ENCODE measurements around the gene ZNF253. TPM values are rescaled to one million over a fixed set of nuclear protein-coding genes. Genes with fewer than 3 reads are reported as not detected.
"Not testable (repeated sequence)": the region's sequence is repeated elsewhere in the genome, so short reads cannot be mapped to it uniquely, and the experiment has no call there.

ZNF253 gene
- total RNA-seq, 5 donors from 2014 or later (not counting 1 experiment from before 2014, with no cell fraction given), result 8.4 to 27.9 (median 21.8) TPM

- ATAC-seq (replicated peaks in 1 of 4) (peak; percentile 98), DNase-seq (peak; percentile 78 to 95 (median 90))
- no peaks in the 10 kb centered on the region for H3K27me3 Mint-ChIP-seq
- 0% methylated on average over 18 of the region's 35 CpGs for WGBS (ENCODE audit: insufficient coverage)
- ChIA-PET POLR2A (interaction anchor here (0.6 to 1.2 kb wide), 3 partner anchors 79 to 875 kb away, joined by 3 to 7 read pairs (median 4); partner anchors contain the start of genes ZNF506 (in 1 of the 2) and ZNF66 (in 1 of the 2)), CTCF (interaction anchor here in 1 of 2 donors (0.5 to 1.1 kb wide), 3 partner anchors 35 to 1153 kb away, joined by 3 to 4 read pairs (median 3); partner anchors contain the start of gene ZNF253)
- H3K4me3 Mint-ChIP-seq, result peak within 1 kb of the TSS; percentile 95 to 99 (median 98)
- peaks cover 32 to 36% (median 35%) of the 10 kb centered on the region in 3 donors for H3K4me1 Mint-ChIP-seq
- Histone ChIP-seq H3K36me3 (ENCODE audit: control insufficient read depth in 2 of 2, extremely low read depth in 1 of 2, insufficient read depth in 1 of 2, low read length in 1 of 2) (no peaks in the 10 kb centered on the region), H3K27ac (ENCODE audit: low read length) (peak within 1 kb of the TSS; percentile 66), H3K9me3 (no peaks in the 10 kb centered on the region), H3K4me1 (ENCODE audit: control insufficient read depth in 1 of 2, extremely low read depth in 1 of 2, insufficient read depth in 2 of 2, low read length in 2 of 2) (peaks cover 2 to 18% of the 10 kb centered on the region in 2 experiments), H3K4me3 (ENCODE audit: control insufficient read depth in 1 of 2, extremely low read depth in 1 of 2, low read length in 1 of 2) (peak within 1 kb of the TSS; percentile 72 to 94), H3K27me3 (replicated peaks in 1 of 2; ENCODE audit: control insufficient read depth in 2 of 2, extremely low read depth in 1 of 2, insufficient read depth in 2 of 2, low read length in 1 of 2) (no peaks in the 10 kb centered on the region)
- peak within 1 kb of the TSS; percentile 92 to 93 for H3K27ac Mint-ChIP-seq
- peaks cover 15 to 32% (median 26%) of the 10 kb centered on the region in 3 donors for H3K9me3 Mint-ChIP-seq
- H3K36me3 Mint-ChIP-seq, result peaks cover 10% of the 10 kb centered on the region
These were observed 35.2 kb downstream of the ZNF253 start, which contains the start of gene ZNF93 for GRCh38 chr19:19900729-19901444. Gene ZNF93 (plus strand): TSS chr19:19900946. CDS start chr19:19901089, 143 bp downstream.

GRCh38 chr19:19907551-19907950 lies 41.9 kb downstream of the ZNF253 start:
- ChIA-PET CTCF (interaction anchor here in 1 of 2 donors (0.5 kb wide), 1 partner anchor 1565 kb away, joined by 3 read pairs; no protein-coding TSS in a partner anchor), POLR2A (interaction anchor here in 1 of 2 donors (0.6 kb wide), 1 partner anchor 178 kb away, joined by 6 read pairs; no protein-coding TSS in a partner anchor)
- peaks cover 27% of the 10 kb centered on the region for H3K36me3 Mint-ChIP-seq
- H3K9me3 Mint-ChIP-seq; H3K9me3 ChIP-seq; H3K4me3 Mint-ChIP-seq; ATAC-seq (replicated peaks in 1 of 4); H3K4me1 ChIP-seq (ENCODE audit: control insufficient read depth in 1 of 2, extremely low read depth in 1 of 2, insufficient read depth in 2 of 2, low read length in 2 of 2); H3K27me3 Mint-ChIP-seq; H3K27me3 ChIP-seq (replicated peaks in 1 of 2; ENCODE audit: control insufficient read depth in 2 of 2, extremely low read depth in 1 of 2, insufficient read depth in 2 of 2, low read length in 1 of 2); H3K27ac Mint-ChIP-seq; H3K36me3 ChIP-seq (ENCODE audit: control insufficient read depth in 2 of 2, extremely low read depth in 1 of 2, insufficient read depth in 1 of 2, low read length in 1 of 2); H3K27ac ChIP-seq (ENCODE audit: low read length); H3K4me3 ChIP-seq (ENCODE audit: control insufficient read depth in 1 of 2, extremely low read depth in 1 of 2, low read length in 1 of 2); DNase-seq: not testable (repeated sequence)
- WGBS (ENCODE audit: insufficient coverage), result no CpG with 5 or more reads among the region's 3 CpGs
- peaks cover 12 to 19% (median 19%) of the 10 kb centered on the region in 3 donors for H3K4me1 Mint-ChIP-seq

GRCh38 chr19:19909654-19910053 lies 44.0 kb downstream of the ZNF253 start:
- Mint-ChIP-seq H3K9me3 (no peaks in the 10 kb centered on the region), H3K36me3 (peaks cover 30% of the 10 kb centered on the region), H3K4me1 (peaks cover 10% of the 10 kb centered on the region in 3 donors), H3K4me3 (no peak overlapping the region), H3K27me3 (no peaks in the 10 kb centered on the region), H3K27ac (no peak overlapping the region)
- H3K27me3 ChIP-seq (replicated peaks in 1 of 2; ENCODE audit: control insufficient read depth in 2 of 2, extremely low read depth in 1 of 2, insufficient read depth in 2 of 2, low read length in 1 of 2), result no peaks in the 10 kb centered on the region
- no peaks in the 10 kb centered on the region for H3K9me3 ChIP-seq
- ChIA-PET POLR2A (no interaction called here), CTCF (no interaction called here)
- no CpG with 5 or more reads among the region's 2 CpGs for WGBS (ENCODE audit: insufficient coverage)
- no peaks in the 10 kb centered on the region for H3K4me1 ChIP-seq (ENCODE audit: control insufficient read depth in 1 of 2, extremely low read depth in 1 of 2, insufficient read depth in 2 of 2, low read length in 2 of 2)
- H3K27ac ChIP-seq (ENCODE audit: low read length), result no peak overlapping the region
- no peaks in the 10 kb centered on the region for H3K36me3 ChIP-seq (ENCODE audit: control insufficient read depth in 2 of 2, extremely low read depth in 1 of 2, insufficient read depth in 1 of 2, low read length in 1 of 2)
- H3K4me3 ChIP-seq (ENCODE audit: control insufficient read depth in 1 of 2, extremely low read depth in 1 of 2, low read length in 1 of 2), result no peak overlapping the region
- ATAC-seq (replicated peaks in 1 of 4) (no peak), DNase-seq (no peak)

DNA sequence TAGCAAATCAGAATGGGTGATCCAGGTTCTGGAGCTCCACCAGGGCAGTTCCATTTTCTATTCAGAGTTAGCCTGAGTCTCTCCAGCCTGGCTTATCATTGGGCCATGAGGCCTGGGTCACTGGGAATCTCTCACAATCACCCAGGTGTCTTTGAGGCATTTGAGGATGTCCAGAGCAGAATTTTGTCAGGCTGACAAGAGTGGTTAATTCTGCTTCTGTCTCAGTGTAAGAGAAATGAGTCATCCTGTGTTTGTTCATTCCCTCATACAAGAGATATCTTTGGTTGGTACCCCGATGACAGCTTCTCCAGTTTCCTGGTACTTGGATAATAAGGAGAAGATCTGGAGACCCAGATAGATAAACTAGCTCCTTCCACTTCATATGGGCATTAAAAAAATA lies 45.5 kb downstream of the ZNF253 start:
- DNase-seq (no peak), ATAC-seq (replicated peaks in 1 of 4) (no peak)
- Histone ChIP-seq H3K4me1 (ENCODE audit: control insufficient read depth in 1 of 2, extremely low read depth in 1 of 2, insufficient read depth in 2 of 2, low read length in 2 of 2) (no peaks in the 10 kb centered on the region), H3K9me3 (no peaks in the 10 kb centered on the region), H3K4me3 (ENCODE audit: control insufficient read depth in 1 of 2, extremely low read depth in 1 of 2, low read length in 1 of 2) (no peak overlapping the region), H3K27me3 (replicated peaks in 1 of 2; ENCODE audit: control insufficient read depth in 2 of 2, extremely low read depth in 1 of 2, insufficient read depth in 2 of 2, low read length in 1 of 2) (no peaks in the 10 kb centered on the region), H3K36me3 (ENCODE audit: control insufficient read depth in 2 of 2, extremely low read depth in 1 of 2, insufficient read depth in 1 of 2, low read length in 1 of 2) (no peaks in the 10 kb centered on the region), H3K27ac (ENCODE audit: low read length) (no peak overlapping the region)
- peaks cover 23% of the 10 kb centered on the region for H3K36me3 Mint-ChIP-seq
- H3K9me3 Mint-ChIP-seq, result no peaks in the 10 kb centered on the region
- H3K27ac Mint-ChIP-seq, result no peak overlapping the region
- no CpG with 5 or more reads among the region's 1 CpG for WGBS (ENCODE audit: insufficient coverage)
- H3K4me1 Mint-ChIP-seq, result peaks cover 0 to 1% (median 1%) of the 10 kb centered on the region in 3 donors
- no peak overlapping the region for H3K4me3 Mint-ChIP-seq
- ChIA-PET POLR2A (no interaction called here), CTCF (no interaction called here)
- no peaks in the 10 kb centered on the region for H3K27me3 Mint-ChIP-seq

- no CpG with 5 or more reads among the region's 3 CpGs for WGBS (ENCODE audit: insufficient coverage)
- no peaks in the 10 kb centered on the region for H3K27me3 Mint-ChIP-seq
- H3K4me1 Mint-ChIP-seq, result peaks cover 0 to 1% (median 0%) of the 10 kb centered on the region in 3 donors
- H3K4me3 Mint-ChIP-seq, result no peak overlapping the region
- Histone ChIP-seq H3K36me3 (ENCODE audit: control insufficient read depth in 2 of 2, extremely low read depth in 1 of 2, insufficient read depth in 1 of 2, low read length in 1 of 2) (no peaks in the 10 kb centered on the region), H3K9me3 (no peaks in the 10 kb centered on the region), H3K27ac (ENCODE audit: low read length) (no peak overlapping the region), H3K4me1 (ENCODE audit: control insufficient read depth in 1 of 2, extremely low read depth in 1 of 2, insufficient read depth in 2 of 2, low read length in 2 of 2) (no peaks in the 10 kb centered on the region), H3K4me3 (ENCODE audit: control insufficient read depth in 1 of 2, extremely low read depth in 1 of 2, low read length in 1 of 2) (no peak overlapping the region), H3K27me3 (replicated peaks in 1 of 2; ENCODE audit: control insufficient read depth in 2 of 2, extremely low read depth in 1 of 2, insufficient read depth in 2 of 2, low read length in 1 of 2) (no peaks in the 10 kb centered on the region)
- peaks cover 0 to under 1% (median 0%) of the 10 kb centered on the region in 3 donors for H3K9me3 Mint-ChIP-seq
- H3K27ac Mint-ChIP-seq, result peak overlapping the region in 1 of 2 donors; percentile 34
- DNase-seq (no peak), ATAC-seq (replicated peaks in 1 of 4) (no peak)
- ChIA-PET CTCF (no interaction called here), POLR2A (no interaction called here)
- H3K36me3 Mint-ChIP-seq, result peaks cover 35% of the 10 kb centered on the region
These were observed 48.9 kb downstream of the ZNF253 start for GRCh38 chr19:19914596-19914995.

DNA sequence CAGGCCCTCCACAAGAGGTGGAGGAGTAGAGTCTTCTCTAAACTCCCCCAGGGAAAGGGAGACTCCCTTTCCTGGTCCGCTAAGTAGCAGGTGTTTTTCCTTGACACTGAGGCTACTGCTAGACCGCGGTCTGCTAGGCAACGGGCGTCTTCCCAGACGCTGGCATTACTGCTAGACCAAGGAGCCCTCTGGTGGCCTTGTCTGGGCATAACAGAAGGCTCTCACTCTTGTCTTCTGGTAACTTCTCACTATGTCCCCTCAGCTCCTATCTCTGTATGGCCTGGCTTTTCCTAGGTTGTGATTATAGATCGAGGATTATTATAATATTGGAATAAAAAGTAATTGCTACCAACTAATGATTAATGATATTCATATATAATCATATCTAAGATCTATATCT lies 64.7 kb downstream of the ZNF253 start:
- H3K27me3 ChIP-seq (replicated peaks in 1 of 2; ENCODE audit: control insufficient read depth in 2 of 2, extremely low read depth in 1 of 2, insufficient read depth in 2 of 2, low read length in 1 of 2); H3K27me3 Mint-ChIP-seq; H3K4me1 ChIP-seq (ENCODE audit: control insufficient read depth in 1 of 2, extremely low read depth in 1 of 2, insufficient read depth in 2 of 2, low read length in 2 of 2); H3K36me3 ChIP-seq (ENCODE audit: control insufficient read depth in 2 of 2, extremely low read depth in 1 of 2, insufficient read depth in 1 of 2, low read length in 1 of 2); ATAC-seq (replicated peaks in 1 of 4); CTCF ChIA-PET; H3K4me1 Mint-ChIP-seq; H3K27ac ChIP-seq (ENCODE audit: low read length); H3K4me3 Mint-ChIP-seq; H3K27ac Mint-ChIP-seq; H3K4me3 ChIP-seq (ENCODE audit: control insufficient read depth in 1 of 2, extremely low read depth in 1 of 2, low read length in 1 of 2): not testable (repeated sequence)
- Mint-ChIP-seq H3K36me3 (peaks cover 62% of the 10 kb centered on the region), H3K9me3 (peaks cover 13 to 39% (median 26%) of the 10 kb centered on the region in 3 donors)
- peaks cover 22% of the 10 kb centered on the region for H3K9me3 ChIP-seq
- DNase-seq, result peak in 26 of 35 experiments; percentile 0 to 46 (median 18)
- 97% methylated on average over 6 of the region's 7 CpGs for WGBS (ENCODE audit: insufficient coverage)
- POLR2A ChIA-PET, result interaction anchor here in 1 of 2 donors (0.6 kb wide), 1 partner anchor 398 kb away, joined by 3 read pairs; no protein-coding TSS in a partner anchor

Measured in T-cell (primary cell).